Measurements from ENCODE around the gene ACAP1. TPM values are rescaled to one million over a fixed set of nuclear protein-coding genes. Genes with fewer than 3 reads are reported as not detected.

ACAP1 gene
- total and polyA plus RNA-seq, 8 donors, result 4.4 to 33.3 (median 10.5) TPM

DNA sequence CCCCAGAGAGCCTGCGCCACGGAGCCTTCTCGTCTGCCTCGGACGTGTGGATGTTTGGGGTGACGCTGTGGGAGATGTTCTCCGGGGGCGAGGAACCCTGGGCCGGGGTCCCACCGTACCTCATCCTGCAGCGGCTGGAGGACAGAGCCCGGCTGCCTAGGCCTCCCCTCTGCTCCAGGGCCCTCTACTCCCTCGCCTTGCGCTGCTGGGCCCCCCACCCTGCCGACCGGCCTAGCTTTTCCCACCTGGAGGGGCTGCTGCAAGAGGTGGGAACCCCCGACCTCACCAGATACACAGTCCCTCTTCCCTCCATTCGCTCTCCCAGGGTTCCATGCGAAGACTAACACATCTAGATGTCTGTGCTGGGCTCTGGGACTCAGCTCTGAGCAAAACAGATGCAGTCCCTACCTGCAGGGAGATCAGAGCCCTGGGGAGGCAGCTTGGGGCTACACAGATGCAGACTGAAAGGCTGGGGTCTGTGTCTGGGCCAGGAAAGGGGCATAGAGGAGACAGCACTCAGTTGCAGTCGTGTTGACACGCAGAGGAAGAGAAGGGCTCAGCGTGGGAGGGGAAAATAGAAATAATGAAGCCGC, 48.3 kb downstream of the ACAP1 start:
- WGBS, 5 donors, result 71 to 87% (median 74%) methylated on average over 11 to 23 of the region's 23 CpGs
- Histone ChIP-seq H3K4me3 (peak overlapping the region; percentile 41 to 53 (median 44)), H3K27me3 (peaks cover 0 to 32% (median 5%) of the 10 kb centered on the region in 3 donors)

DNA sequence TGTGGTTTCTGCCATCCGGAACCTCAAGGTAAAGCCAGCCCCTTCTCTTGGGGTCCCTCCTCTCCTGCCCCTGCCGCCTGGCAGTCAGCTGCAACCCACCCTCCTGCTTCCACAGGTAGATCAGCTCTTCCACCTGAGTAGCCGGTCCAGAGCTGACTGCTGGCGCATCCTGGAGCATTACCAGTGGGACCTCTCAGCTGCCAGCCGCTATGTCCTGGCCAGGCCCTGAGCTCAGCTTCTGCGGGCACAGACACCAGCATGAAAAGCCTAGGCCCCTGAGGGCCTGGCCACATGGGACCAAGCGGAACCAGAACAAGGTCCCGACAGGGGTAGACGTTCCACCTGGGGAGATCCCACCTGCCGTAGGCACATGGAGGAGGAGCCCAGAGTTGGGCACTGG, 52.5 kb downstream of the ACAP1 start:
- no peak for DNase-seq
- intact Hi-C loops (cut with DNase I; ENCODE audit: low total_unique reads), result no loop called here
- peaks cover 13 to 22% (median 16%) of the 10 kb centered on the region in 4 donors for H3K4me1 ChIP-seq
- no peak overlapping the region for H3K4me3 ChIP-seq
- TF ChIP-seq, protein P1, sequence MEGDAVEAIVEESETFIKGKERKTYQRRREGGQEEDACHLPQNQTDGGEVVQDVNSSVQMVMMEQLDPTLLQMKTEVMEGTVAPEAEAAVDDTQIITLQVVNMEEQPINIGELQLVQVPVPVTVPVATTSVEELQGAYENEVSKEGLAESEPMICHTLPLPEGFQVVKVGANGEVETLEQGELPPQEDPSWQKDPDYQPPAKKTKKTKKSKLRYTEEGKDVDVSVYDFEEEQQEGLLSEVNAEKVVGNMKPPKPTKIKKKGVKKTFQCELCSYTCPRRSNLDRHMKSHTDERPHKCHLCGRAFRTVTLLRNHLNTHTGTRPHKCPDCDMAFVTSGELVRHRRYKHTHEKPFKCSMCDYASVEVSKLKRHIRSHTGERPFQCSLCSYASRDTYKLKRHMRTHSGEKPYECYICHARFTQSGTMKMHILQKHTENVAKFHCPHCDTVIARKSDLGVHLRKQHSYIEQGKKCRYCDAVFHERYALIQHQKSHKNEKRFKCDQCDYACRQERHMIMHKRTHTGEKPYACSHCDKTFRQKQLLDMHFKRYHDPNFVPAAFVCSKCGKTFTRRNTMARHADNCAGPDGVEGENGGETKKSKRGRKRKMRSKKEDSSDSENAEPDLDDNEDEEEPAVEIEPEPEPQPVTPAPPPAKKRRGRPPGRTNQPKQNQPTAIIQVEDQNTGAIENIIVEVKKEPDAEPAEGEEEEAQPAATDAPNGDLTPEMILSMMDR (IDR thresholded peaks at IDR 0.05), result no peak
- TF ChIP-seq POLR2A (IDR thresholded peaks at IDR 0.05), result no peak
- TF ChIP-seq EP300 (IDR thresholded peaks at IDR 0.05), result no peak
- no peak for TF ChIP-seq POLR2AphosphoS5 (IDR thresholded peaks at IDR 0.05)
- WGBS, 5 donors, result 90 to 95% (median 95%) methylated on average over 7 to 10 of the region's 10 CpGs
- no peak overlapping the region for H3K27ac ChIP-seq
- peaks cover 0 to 7% (median 0%) of the 10 kb centered on the region in 3 donors for H3K27me3 ChIP-seq
- H3K36me3 ChIP-seq, result peaks cover 26 to 79% (median 77%) of the 10 kb centered on the region in 4 donors
- H3K9me3 ChIP-seq, result no peaks in the 10 kb centered on the region

More for the DNA sequence above, 48.3 kb downstream of the ACAP1 start:
- Histone ChIP-seq H3K36me3 (peaks cover 21 to 61% (median 55%) of the 10 kb centered on the region in 4 donors), H3K27ac (peak overlapping the region in 4 of 5 donors; percentile 6 to 76 (median 58)), H3K4me1 (peaks cover 25 to 46% (median 37%) of the 10 kb centered on the region in 4 donors), H3K9me3 (no peaks in the 10 kb centered on the region)
- no peak for DNase-seq
- TF ChIP-seq POLR2A (IDR thresholded peaks at IDR 0.05), result no peak
- TF ChIP-seq, protein P1 (IDR thresholded peaks at IDR 0.05), result no peak
- no peak for TF ChIP-seq POLR2AphosphoS5 (IDR thresholded peaks at IDR 0.05)
- TF ChIP-seq EP300 (IDR thresholded peaks at IDR 0.05), result no peak
- intact Hi-C loops (cut with DNase I; ENCODE audit: low total_unique reads), result no loop called here

DNA sequence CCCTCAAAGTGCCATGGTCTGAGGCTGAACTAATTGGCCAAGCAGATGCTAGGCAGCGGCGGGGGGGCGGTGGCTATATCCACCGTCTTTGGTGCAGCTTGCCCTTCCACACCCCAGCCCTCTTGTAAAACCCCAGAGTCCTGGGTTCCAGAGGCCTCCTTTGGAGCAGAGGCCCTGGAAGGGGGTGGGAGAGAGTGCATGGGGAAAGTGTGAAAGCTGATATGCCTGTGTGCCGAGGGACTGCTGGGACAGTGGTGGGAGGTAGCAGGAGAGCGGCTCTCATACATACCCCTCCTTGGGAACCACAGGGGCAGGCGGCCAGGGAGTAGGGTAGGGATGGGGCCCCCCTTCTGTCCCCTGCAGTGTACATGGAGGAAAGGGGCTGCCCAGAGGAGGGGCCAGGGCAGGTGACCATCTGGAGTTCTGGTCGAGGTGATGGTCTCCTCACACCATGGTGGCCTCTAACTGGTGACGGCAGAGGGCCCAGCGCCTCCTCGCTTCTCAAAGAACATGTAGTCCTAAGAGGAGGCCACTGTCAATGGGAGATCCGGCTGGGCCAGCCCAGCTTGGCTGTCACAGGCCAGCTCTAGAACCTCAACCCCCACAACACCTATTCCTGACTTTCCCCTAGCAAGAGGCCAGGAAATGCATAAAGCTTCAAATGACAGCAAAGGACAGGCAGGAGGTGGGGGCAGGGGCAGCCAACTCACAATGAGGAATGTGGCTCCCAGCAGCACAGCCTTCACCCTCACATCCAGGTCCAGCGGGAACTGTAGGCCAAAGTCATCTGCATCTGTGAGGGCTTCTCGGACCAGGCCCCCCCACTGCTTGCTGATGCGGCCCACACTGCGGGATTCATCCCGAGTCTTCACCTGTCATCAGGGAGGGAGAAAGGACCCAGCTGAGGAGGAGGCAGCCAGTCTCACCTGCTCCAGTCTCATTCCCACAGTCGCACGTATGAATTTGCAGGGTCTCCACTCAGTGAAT, 53.9 kb downstream of the ACAP1 start:
- Histone ChIP-seq H3K27ac (no peak overlapping the region), H3K36me3 (peaks cover 26 to 69% (median 66%) of the 10 kb centered on the region in 4 donors), H3K4me3 (no peak overlapping the region), H3K9me3 (no peaks in the 10 kb centered on the region), H3K27me3 (no peaks in the 10 kb centered on the region), H3K4me1 (peaks cover 15 to 23% (median 21%) of the 10 kb centered on the region in 4 donors)
- 87 to 92% (median 88%) methylated on average over 18 to 19 of the region's 19 CpGs for WGBS, 5 donors
- peak in 1 of 2 donors; percentile 1 for DNase-seq
- TF ChIP-seq POLR2A (IDR thresholded peaks at IDR 0.05) (no peak), POLR2AphosphoS5 (IDR thresholded peaks at IDR 0.05) (no peak), EP300 (IDR thresholded peaks at IDR 0.05) (no peak)
- TF ChIP-seq, protein P1 (IDR thresholded peaks at IDR 0.05), result no peak
- intact Hi-C loops (cut with DNase I; ENCODE audit: low total_unique reads), result no loop called here

DNA sequence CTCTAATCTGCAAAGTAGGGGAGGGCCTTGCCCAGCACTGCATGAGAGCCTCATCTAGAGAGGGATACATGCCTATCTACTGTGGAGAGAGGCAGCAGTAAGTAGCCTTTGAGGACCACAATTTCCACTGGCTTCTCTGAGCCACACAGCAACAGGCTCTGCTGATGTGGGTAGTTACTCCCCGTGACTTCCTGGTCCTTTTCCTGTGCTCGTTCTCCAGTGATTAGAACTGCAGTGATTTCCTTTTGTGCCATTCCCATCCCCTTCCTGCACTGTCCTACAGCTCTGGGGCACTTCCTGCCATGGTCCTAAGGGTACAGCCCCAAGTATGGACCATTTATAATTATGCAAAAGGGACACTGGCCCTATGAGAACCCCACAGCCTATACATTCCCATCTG, 55.0 kb downstream of the ACAP1 start:
- Histone ChIP-seq H3K27me3 (no peaks in the 10 kb centered on the region), H3K9me3 (no peaks in the 10 kb centered on the region), H3K27ac (peak overlapping the region in 1 of 5 donors; percentile 12), H3K4me3 (no peak overlapping the region), H3K4me1 (peaks cover 18 to 26% (median 25%) of the 10 kb centered on the region in 4 donors), H3K36me3 (peaks cover 26 to 61% (median 57%) of the 10 kb centered on the region in 4 donors)
- peak in 1 of 2 donors; percentile 5 for DNase-seq
- TF ChIP-seq, protein P1 (IDR thresholded peaks at IDR 0.05), result no peak
- TF ChIP-seq POLR2AphosphoS5 (IDR thresholded peaks at IDR 0.05) (no peak), EP300 (IDR thresholded peaks at IDR 0.05) (no peak), POLR2A (IDR thresholded peaks at IDR 0.05) (no peak)
- intact Hi-C loops (cut with DNase I; ENCODE audit: low total_unique reads), result no loop called here
- WGBS, 5 donors, result 40 to 75% (median 51%) methylated on average over 2 of the region's 2 CpGs

All from stomach (tissue), 9 donors.